ENCODE data around the gene SRM. TPM values are rescaled to one million over a fixed set of nuclear protein-coding genes. Genes with fewer than 3 reads are reported as not detected.
"Not testable (repeated sequence)": the region's sequence is repeated elsewhere in the genome, so short reads cannot be mapped to it uniquely, and the experiment has no call there.

Gene SRM
- polyA plus RNA-seq, 1 donor from 2014 or later = 22.9 TPM

- Histone ChIP-seq H3K9me2 (ENCODE audit: insufficient read depth, low read length) (no peaks in the 10 kb centered on the region), H3K9ac (ENCODE audit: low read length) (no peak overlapping the region), H4K20me1 (ENCODE audit: insufficient read depth) (no peaks in the 10 kb centered on the region), H3K27ac (ENCODE audit: low read length) (no peak overlapping the region), H3F3A (ENCODE audit: insufficient read depth, low read length, poor library complexity, severe bottlenecking) (no peaks in the 10 kb centered on the region), H3K9me3 (ENCODE audit: low read length) (no peaks in the 10 kb centered on the region), H3K4me2 (ENCODE audit: low read length) (no peak overlapping the region), H3K79me2 (replicated peaks; ENCODE audit: insufficient read depth, low read length) (no peaks in the 10 kb centered on the region), H3K4me3 (ENCODE audit: low read length) (no peak overlapping the region), H3K27me3 (ENCODE audit: insufficient read depth, low read depth, low read length) (no peaks in the 10 kb centered on the region), H2AFZ (ENCODE audit: low read depth, low read length) (no peak overlapping the region), H3K36me3 (ENCODE audit: insufficient read depth, low read length) (no peaks in the 10 kb centered on the region)
- TF ChIP-seq MXI1 (conservative IDR thresholded peaks at IDR 0.05; ENCODE audit: poor library complexity, severe bottlenecking) (no peak), EP300 (conservative IDR thresholded peaks at IDR 0.05; ENCODE audit: poor library complexity, severe bottlenecking) (no peak), POLR2AphosphoS5 (IDR thresholded peaks at IDR 0.05) (no peak), RAD21 (conservative IDR thresholded peaks at IDR 0.05) (no peak), TAF1 (IDR thresholded peaks at IDR 0.05; ENCODE audit: low read depth) (no peak), CTCF (IDR thresholded peaks at IDR 0.05; ENCODE audit: poor library complexity, severe bottlenecking) (no peak), EZH2 (IDR thresholded peaks at IDR 0.05; ENCODE audit: borderline replicate concordance, insufficient read depth, low read length, poor library complexity, severe bottlenecking) (no peak)
Observed at GRCh38 chr1:11080931-11081330, 21.1 kb upstream of the SRM start.

GRCh38 chr1:11078631-11079030, 18.8 kb upstream of the SRM start:
- no peak overlapping the region for H3K27ac ChIP-seq (ENCODE audit: low read length)

GRCh38 chr1:11073398-11073797, 13.6 kb upstream of the SRM start:
- H3K9me3 ChIP-seq (ENCODE audit: low read length); H4K20me1 ChIP-seq (ENCODE audit: insufficient read depth); H3K4me2 ChIP-seq (ENCODE audit: low read length); H3K27ac ChIP-seq (ENCODE audit: low read length); H3K4me3 ChIP-seq (ENCODE audit: low read length); H3F3A ChIP-seq (ENCODE audit: insufficient read depth, low read length, poor library complexity, severe bottlenecking); H2AFZ ChIP-seq (ENCODE audit: low read depth, low read length); H3K9me2 ChIP-seq (ENCODE audit: insufficient read depth, low read length); H3K79me2 ChIP-seq (replicated peaks; ENCODE audit: insufficient read depth, low read length); H3K36me3 ChIP-seq (ENCODE audit: insufficient read depth, low read length); H3K27me3 ChIP-seq (ENCODE audit: insufficient read depth, low read depth, low read length); H3K9ac ChIP-seq (ENCODE audit: low read length): not testable (repeated sequence)

More at GRCh38 chr1:11078631-11079030, 18.8 kb upstream of the SRM start:
- no peaks in the 10 kb centered on the region for H3F3A ChIP-seq (ENCODE audit: insufficient read depth, low read length, poor library complexity, severe bottlenecking)
- no peak overlapping the region for H3K9ac ChIP-seq (ENCODE audit: low read length)
- H3K4me3 ChIP-seq (ENCODE audit: low read length) = no peak overlapping the region
- H3K4me2 ChIP-seq (ENCODE audit: low read length) = no peak overlapping the region
- H3K79me2 ChIP-seq (replicated peaks; ENCODE audit: insufficient read depth, low read length) = no peaks in the 10 kb centered on the region
- H3K9me3 ChIP-seq (ENCODE audit: low read length) = no peaks in the 10 kb centered on the region
- TF ChIP-seq EZH2 (IDR thresholded peaks at IDR 0.05; ENCODE audit: borderline replicate concordance, insufficient read depth, low read length, poor library complexity, severe bottlenecking) (no peak), RAD21 (conservative IDR thresholded peaks at IDR 0.05) (no peak), TAF1 (IDR thresholded peaks at IDR 0.05; ENCODE audit: low read depth) (no peak), EP300 (conservative IDR thresholded peaks at IDR 0.05; ENCODE audit: poor library complexity, severe bottlenecking) (no peak), SMC3 (conservative IDR thresholded peaks at IDR 0.05; ENCODE audit: poor library complexity) (no peak), REST (IDR thresholded peaks at IDR 0.05; ENCODE audit: borderline replicate concordance) (no peak), CTCF (IDR thresholded peaks at IDR 0.05; ENCODE audit: poor library complexity, severe bottlenecking) (no peak)
- H2AFZ ChIP-seq (ENCODE audit: low read depth, low read length) = no peak overlapping the region
- H3K36me3 ChIP-seq (ENCODE audit: insufficient read depth, low read length) = no peaks in the 10 kb centered on the region
- no peaks in the 10 kb centered on the region for H4K20me1 ChIP-seq (ENCODE audit: insufficient read depth)
- no peaks in the 10 kb centered on the region for H3K9me2 ChIP-seq (ENCODE audit: insufficient read depth, low read length)
- H3K27me3 ChIP-seq (ENCODE audit: insufficient read depth, low read depth, low read length) = no peaks in the 10 kb centered on the region

All from neural cell (in vitro differentiated cells).